Astrocyte of the hippocampus (primary cell): Measurements from ENCODE around the gene UQCC5.

Experiments used
- DNase-seq: peaks from one replicate; pipeline ENCODE4 v3.0.0; 2011; ENCODE audit warnings: low read depth, low spot score

The UQCC5 gene, protein sequence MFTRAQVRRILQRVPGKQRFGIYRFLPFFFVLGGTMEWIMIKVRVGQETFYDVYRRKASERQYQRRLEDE

DNA sequence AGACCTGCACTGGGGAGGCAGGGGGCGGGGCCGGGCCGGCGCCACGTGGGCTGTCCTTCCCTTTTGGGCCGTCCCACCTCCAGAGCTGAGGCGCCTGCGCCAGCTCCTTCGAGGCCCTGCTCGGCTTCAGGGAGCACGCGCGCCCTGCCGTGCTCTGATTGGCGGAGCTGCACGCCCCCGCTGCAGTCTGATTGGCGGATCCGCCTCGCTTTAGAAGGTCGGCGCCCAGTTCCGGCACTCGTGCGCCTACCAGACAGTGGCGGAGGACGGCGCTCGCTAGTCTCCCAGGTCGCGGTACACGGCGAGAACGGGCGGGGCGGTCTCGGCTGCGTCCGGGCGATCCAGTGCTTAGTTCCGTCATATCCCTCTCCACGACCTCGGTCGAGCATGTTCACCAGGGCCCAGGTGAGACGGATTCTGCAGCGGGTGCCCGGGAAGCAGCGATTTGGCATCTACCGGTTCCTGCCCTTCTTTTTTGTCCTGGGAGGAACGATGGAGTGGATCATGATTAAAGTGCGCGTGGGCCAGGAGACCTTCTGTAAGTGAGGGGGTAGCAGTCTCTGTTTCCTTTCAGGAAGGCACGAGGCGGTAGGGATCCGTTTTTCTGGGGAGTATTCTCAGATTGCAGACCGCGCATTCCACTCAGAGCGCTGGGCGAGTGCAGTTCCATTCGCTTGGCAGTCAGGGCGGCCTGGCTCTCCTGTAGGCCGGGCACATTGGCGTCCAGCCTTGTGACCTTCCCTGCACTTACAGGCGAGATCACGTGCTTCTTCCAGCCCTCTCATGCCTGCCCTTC is at the start of gene UQCC5:
UQCC5 (plus strand) TSS at position 237 of the 796 bp plus-strand sequence; CDS start at position 388, 151 bp downstream.
- DNase-seq: peak; percentile 100

- DNase-seq: no peak
These were observed 49.2 kb upstream of the UQCC5 start for GRCh38 chr3:52487050-52487787.

DNA sequence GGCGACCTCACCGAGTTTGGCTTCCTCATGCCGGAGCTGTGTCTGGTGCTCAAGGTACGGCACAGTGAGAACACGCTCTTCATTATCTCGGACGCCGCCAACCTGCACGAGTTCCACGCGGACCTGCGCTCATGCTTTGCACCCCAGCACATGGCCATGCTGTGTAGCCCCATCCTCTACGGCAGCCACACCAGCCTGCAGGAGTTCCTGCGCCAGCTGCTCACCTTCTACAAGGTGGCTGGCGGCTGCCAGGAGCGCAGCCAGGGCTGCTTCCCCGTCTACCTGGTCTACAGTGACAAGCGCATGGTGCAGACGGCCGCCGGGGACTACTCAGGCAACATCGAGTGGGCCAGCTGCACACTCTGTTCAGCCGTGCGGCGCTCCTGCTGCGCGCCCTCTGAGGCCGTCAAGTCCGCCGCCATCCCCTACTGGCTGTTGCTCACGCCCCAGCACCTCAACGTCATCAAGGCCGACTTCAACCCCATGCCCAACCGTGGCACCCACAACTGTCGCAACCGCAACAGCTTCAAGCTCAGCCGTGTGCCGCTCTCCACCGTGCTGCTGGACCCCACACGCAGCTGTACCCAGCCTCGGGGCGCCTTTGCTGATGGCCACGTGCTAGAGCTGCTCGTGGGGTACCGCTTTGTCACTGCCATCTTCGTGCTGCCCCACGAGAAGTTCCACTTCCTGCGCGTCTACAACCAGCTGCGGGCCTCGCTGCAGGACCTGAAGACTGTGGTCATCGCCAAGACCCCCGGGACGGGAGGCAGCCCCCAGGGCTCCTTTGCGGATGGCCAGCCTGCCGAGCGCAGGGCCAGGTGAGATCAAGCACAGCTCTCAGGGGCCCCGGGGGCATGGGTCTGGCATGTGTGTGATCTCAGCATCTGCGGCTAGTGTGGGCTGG is 48.4 kb upstream of the UQCC5 start:
- no peak for DNase-seq

GRCh38 chr3:52488746-52489145 is 47.7 kb upstream of the UQCC5 start:
- DNase-seq: no peak

DNA sequence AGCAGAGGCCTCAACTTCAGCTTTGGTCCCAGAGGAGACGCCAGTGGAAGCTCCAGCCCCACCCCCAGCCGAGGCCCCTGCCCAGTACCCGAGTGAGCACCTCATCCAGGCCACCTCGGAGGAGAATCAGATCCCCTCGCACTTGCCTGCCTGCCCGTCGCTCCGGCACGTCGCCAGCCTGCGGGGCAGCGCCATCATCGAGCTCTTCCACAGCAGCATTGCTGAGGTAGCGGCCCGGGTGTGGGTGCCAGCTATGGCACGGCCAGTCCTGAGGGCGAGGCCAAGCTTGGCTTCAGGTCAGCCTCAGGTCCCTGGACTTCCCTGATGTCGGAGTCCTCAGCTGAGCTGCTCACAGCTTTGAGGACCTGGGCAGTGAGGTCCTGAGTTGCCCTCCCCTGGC is 47.0 kb upstream of the UQCC5 start:
- no peak for DNase-seq

DNA sequence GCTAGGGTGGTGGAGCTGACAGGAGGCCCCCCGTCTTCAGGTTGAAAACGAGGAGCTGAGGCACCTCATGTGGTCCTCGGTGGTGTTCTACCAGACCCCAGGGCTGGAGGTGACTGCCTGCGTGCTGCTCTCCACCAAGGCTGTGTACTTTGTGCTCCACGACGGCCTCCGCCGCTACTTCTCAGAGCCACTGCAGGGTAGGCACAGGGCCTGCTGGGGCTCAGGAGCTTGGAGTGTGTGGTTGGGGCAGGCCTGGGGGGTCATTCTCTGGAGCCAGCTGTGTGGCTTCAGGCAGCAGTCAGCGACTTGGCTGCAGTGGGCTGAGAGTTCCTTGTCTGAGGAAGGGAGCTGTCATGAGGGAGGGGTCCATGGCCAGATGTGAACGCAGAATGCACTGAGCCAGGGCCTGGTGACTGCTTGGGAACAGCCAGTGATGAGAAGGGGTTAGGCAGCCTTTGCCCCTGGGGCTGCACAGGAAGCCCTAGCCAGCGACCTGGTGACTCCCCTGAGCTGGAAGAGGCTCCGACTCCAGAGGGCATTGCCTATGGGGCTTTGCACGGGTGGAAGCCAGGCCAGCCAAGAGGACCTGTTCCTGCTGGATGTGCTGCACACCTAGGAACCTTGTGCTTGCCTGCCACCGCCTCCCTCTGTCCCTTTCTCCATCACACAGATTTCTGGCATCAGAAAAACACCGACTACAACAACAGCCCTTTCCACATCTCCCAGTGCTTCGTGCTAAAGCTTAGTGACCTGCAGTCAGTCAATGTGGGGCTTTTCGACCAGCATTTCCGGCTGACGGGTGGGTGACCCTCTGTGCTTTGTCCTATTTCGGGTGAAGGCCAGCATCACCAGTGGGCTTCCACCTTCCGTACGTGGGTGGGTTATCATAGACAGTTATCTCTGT is 46.1 kb upstream of the UQCC5 start:
- DNase-seq: no peak

DNA sequence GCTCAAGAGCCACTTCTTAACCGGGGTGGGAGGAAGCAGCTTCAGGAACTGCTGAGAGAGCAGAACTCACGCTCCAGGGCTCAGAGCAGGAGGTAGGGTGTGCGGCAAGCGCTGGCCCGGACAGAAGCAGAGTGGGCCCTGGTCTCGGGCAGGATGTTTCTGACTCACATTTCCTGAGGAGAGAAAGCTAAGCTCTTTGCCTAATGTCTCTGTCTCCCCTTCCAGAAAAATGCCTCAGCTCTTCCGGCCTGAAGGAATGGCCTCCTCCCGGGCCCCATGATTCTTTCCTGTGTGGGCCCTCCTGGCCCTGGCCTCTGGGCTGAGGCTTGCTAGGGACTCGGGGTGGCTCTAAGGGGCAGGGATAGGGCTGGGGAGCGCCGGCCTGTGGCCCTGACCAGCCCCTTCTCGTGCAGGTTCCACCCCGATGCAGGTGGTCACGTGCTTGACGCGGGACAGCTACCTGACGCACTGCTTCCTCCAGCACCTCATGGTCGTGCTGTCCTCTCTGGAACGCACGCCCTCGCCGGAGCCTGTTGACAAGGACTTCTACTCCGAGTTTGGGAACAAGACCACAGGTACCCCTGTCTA is 45.4 kb upstream of the UQCC5 start:
- no peak for DNase-seq

- no peak for DNase-seq
These were observed 44.3 kb upstream of the UQCC5 start for GRCh38 chr3:52492059-52492458.

DNA sequence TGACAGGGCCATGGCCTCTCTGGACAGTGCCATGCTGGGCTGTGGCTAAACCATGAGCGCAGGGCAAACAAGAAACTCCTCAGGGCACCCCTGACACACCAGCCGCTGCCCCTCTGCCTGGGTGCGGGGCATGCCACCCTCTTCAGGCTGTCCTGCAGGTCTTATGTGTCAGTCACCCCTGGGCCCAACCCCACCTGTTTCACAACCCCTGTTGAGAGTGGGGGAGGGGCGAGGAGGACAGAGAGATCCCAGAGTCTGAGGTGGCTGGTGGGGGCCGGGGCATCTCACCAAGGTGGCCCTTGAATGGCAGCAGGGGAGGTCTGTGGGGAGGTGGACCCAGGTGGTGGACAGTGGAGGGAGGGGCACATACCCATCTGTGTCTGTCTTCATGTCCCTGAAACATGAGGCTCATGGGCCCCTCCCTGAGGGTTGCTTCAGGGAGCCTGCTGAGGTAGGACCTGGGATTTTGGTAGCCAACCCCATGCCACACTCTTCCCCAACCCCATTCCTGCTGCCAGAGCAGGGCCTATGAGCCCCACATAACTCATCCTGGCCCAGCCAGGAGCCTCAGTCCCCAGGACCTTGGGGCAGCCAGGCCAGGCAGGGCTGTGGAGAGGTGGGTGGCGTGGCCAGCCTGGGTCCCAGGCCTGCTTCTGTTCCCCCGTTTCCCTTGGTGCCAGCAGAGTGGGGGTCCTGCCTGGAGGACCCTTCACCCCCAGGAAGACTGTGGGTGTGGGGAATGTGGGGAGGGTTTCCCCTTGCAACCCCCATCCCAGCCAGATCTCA is 43.0 kb upstream of the UQCC5 start:
- no peak for DNase-seq

DNA sequence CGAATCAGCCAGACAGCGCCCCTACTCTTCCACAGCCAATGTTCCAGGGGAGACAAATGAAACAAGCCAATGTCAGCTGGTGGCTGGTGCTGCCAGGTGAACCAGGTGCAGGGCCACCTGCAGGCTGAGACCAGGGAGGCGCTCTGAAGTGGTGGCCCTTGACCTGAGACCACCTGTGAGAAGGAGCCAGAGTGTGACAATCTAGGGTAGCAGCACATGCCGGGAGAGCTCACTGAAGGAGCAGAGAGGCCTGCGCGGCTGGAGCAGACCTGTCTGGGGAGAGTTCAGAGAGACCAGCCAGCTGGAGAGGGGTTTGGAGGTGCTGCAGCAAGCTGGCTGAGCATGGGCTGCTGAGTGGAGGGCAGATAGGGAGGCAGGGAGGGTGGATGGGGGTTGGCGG is 42.0 kb upstream of the UQCC5 start:
- no peak for DNase-seq

DNA sequence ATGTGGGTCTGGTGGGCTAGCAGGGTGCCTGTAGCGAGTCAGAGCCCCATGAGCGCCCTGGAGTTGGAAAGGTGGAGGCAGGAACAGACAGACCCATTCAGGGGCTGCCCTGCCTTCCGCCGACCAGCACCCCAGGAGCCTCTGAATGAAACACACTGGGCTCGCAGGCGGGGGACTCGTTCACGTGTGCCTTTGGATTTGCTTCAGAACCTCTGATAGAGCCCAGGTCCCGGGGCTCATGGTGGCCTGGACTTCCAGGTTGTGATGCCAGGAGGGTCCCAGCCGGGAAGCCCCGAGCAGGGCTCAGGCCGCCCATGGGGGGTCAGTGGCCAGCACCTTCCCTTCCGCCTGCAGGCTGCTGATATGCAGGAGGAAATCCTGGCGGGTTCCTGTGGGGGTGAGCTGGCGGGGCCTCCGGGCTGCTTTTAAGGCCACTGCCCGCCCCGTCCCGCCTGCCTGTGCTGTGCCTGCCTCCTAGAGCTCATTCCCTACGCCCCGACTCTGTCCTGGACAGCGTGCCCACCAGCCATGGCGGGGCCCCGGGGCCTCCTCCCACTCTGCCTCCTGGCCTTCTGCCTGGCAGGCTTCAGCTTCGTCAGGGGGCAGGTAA is 41.4 kb upstream of the UQCC5 start, which contains the start of gene STAB1:
STAB1 (plus strand) TSS at position 453 of the 610 bp plus-strand sequence; CDS start at position 529, 76 bp downstream.
- no peak for DNase-seq

DNA sequence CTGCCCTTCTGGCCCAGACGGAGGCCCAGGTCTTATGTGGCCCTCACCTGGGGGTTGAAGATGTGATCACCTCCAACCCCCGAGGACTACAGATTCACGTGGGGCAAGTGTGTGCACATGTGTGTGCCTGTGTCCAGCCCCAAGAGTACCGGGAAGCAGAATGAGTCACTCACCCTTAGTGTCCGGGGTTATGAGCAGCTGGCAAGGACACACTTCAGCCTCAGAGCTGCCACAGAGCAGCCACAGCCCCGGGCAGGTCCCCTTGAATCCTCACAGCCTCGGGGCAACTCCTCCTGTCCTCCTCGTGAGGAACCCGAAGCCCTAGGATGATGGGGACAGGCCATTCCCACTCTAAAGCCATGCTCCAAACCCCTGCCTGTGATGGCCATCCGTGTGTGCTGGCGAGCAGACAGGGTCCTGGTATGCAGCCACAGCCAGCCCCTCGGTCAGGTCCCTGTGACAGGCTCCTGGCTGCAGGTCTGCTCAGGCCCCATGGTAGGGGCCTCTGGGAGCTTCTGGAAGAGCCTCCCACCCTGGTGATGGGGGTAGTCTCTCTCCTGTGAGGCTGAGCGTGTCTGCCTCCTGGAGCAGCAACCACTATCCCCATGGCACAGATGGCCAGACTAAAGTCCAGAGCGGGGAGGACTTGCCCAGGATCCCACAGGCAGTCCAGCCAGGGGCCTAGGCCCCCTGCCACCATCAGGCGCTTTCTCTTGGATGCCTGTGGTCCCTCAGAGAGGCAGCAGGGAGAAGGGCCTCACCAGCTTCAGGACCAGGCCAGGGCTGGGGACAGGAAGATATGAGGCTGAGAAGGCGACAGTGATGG is 40.4 kb upstream of the UQCC5 start:
- DNase-seq: peak; percentile 61

DNA sequence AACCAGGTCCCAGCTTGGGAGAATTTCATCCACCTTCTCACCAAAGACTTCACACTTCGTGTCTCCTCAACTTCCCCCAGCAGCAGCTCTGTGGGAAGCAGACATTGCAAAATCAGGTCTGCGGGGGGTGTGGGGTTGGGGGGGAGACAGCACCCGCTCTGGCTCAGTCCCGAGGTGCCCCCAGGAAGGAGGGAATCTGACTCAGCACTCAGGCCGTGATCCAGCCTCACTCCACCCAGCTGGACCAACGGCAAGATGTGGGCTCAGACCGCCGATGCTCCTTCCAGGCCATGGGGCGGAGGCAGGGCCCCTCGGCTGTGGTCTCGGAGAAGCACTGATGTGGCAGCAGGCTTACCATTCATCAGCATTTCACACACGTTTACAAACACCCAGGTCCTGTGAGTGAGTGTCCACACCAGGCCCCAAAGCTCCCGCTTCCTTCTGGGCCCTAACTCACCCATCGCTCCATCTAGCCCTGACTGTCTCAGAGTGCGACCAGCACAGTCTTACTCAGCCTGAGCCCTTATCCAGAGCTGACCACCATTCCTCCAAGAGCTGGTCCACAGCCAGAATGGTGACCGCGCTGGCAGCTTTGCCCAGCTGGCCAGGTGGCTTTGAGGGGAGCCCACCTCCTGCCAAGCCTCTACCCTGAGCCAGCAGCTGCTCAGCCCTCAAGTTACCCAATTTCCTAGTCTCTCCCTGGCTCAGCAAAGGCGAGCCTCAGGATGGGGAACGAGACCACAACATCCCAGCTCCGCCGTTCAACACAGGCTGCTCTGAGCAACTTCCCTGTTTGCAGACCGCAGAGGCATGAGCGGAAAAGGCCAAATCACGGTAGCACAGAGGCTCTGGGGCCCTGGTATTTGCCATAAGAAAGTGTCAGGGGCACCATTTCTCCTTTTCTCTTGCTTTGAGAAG is 38.0 kb upstream of the UQCC5 start:
- peak; percentile 69 for DNase-seq

- no peak for DNase-seq
These were observed 35.4 kb upstream of the UQCC5 start for GRCh38 chr3:52501046-52501445.

- DNase-seq: no peak
These were observed 34.4 kb upstream of the UQCC5 start for GRCh38 chr3:52502001-52502400.

GRCh38 chr3:52502808-52503350 is 33.5 kb upstream of the UQCC5 start:
- DNase-seq: no peak
